Right kidney (tissue), 1 donor: Measurements from ENCODE around the gene NUMA1.

Source experiments
- DNase-seq: peaks from one replicate; pipeline ENCODE4 v3.0.0-alpha.2; 2016

Gene NUMA1

GRCh38 chr11:71964641-71965040 is 115.7 kb downstream of the NUMA1 start:
- no peak for DNase-seq

GRCh38 chr11:71963468-71963867 is 116.9 kb downstream of the NUMA1 start:
- no peak for DNase-seq

- DNase-seq, result no peak
Measured at GRCh38 chr11:71962428-71963038, 117.8 kb downstream of the NUMA1 start.

- DNase-seq, result no peak
Measured at GRCh38 chr11:71955898-71956456, 124.4 kb downstream of the NUMA1 start.
